HG03432 (cell line): ENCODE results near the gene SMARCAL1.

Experiments used
- ATAC-seq: cut with Tn5 transposase; IDR thresholded peaks from one replicate; pipeline ENCODE4 v1.9.1; 2021; ENCODE audit warnings: mild to moderate bottlenecking, moderate library complexity; ENCODE audit not compliant: unreplicated experiment

SMARCAL1 gene

DNA sequence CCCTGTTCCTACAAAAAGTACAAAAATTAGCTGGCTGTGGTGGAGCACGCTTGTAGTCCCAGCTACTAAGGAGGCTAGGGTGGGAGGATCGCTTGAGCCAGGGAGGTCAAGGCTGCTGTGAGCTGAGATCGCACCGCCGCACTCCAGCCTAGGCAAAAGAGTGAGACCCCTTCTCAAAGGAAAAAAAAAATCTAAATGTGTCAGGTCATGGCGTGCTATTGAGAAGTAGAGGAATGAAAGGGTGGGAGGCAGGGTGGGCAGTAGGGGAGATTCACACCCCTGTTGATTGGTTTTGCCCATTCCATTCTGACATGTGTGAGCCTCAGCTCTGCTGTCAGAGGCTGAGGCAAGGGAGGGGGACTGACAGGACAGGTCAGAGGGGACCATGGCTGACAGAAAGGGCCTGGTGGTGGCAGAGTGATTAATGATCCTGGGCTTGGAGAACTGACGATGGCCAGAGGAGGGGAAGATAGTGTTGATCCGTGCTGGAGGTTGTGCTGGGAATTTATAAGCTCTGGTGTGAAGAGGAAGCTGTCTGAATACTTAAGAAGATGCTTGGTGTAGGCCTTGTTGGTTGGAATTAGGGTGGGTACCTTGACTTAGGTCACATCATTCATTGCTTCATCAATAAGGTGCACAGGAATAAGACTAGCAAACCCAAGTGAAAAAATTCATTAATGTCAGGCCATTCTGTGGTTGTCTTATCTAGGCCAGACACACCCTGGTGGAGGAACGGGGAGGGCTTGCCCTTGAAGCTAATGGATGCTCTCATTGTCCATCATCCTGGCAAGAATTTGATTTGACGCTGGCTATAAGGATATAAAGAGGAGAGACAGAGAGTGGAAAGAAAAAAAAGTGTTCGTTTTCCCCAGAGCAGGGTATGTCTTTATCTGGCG lies 19.1 kb upstream of the SMARCAL1 start:
- ATAC-seq: no peak

DNA sequence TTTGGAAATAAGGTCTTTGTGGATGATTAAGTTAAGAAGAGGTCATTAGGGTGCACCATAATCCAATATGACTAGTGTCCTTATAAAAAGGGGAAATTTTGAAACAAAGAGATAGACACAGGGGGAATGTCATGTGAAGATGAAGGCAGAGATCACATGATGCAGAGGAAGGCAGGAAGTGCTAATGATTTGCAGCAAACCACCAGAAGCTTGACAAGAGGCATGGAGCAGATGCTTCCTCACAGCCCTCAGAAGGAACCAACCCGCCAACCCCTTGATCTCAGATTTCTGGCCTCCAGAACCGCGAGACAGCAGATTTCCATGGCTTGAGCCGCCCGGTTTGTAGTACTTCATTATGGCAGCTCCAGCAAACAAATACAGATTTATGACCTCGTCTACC lies 17.4 kb upstream of the SMARCAL1 start:
- ATAC-seq: no peak

GRCh38 chr2:216399621-216400020 lies 12.7 kb upstream of the SMARCAL1 start:
- no peak for ATAC-seq

- ATAC-seq: no peak
Observed at GRCh38 chr2:216402751-216403150, 9.5 kb upstream of the SMARCAL1 start.

DNA sequence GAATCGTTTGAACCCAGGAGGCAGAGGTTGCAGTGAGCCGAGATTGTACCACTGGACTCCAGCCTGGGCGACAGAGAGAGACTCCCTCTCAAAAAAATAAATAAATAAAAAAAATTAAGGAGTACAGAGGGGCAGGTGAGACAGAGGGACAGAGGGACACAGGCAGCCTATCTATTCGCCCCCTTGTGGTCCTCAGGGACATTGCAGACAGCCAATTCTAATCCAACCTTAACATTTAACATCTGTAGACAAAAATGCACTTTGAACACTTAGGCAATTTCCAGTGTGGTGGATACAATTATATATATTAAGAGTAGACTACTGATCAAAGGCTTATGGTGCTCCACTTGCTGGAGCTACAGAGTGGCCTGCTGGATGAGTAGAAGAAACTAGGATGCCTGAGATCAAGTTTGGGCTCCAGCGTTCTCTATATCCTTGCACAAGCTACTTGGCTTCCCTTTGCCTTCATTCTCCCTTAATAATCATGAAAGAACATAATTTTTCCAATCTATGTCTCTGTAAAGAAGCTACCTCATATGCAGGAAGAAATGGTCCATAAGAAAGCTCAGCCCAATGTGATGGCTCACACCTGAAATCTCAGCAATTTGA lies 8.2 kb upstream of the SMARCAL1 start:
- no peak for ATAC-seq

- no peak for ATAC-seq
Observed at GRCh38 chr2:216405588-216405987, 6.7 kb upstream of the SMARCAL1 start.

DNA sequence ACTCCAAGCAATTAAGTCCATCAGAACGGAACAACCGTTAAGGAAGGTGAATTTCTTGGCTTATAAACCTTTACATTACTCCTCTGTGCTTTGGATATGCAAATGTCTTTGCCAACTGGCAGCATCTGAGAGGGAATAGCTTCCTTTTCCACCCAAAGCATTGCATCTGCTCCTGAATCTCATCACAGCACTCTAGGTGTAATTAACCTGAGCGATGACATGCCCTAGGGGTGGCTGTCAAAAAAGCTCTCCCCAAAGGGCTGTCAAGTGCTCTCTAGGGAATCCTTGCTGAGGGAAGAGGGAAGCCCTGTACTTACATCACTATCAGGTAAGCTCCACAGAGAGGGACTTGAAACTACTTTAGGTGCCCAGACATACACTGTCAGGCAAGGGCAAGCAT lies 5.5 kb upstream of the SMARCAL1 start:
- no peak for ATAC-seq

GRCh38 chr2:216408426-216409290 lies 3.6 kb upstream of the SMARCAL1 start:
- ATAC-seq: no peak

GRCh38 chr2:216410550-216410949 lies 1.7 kb upstream of the SMARCAL1 start:
- no peak for ATAC-seq

DNA sequence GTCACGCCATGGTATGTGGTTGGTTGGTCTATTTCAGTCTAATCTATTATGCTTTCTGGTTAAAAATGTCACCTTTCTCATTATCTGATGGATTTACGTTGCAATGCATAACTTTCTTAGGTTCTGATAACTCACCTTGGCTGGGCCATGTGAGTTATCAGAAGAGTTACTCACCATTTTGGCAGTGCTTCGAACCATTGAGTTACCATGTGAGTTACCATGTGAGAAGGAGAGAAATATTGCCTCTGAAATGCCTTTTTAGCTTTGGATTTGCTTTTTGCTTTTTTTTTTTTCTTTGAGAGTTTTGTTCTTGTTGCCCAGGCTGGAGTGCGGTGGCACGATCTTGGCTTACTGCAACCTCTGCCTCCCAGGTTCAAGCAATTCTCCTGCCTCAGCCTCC lies 1.6 kb downstream of the SMARCAL1 start:
- ATAC-seq: no peak

DNA sequence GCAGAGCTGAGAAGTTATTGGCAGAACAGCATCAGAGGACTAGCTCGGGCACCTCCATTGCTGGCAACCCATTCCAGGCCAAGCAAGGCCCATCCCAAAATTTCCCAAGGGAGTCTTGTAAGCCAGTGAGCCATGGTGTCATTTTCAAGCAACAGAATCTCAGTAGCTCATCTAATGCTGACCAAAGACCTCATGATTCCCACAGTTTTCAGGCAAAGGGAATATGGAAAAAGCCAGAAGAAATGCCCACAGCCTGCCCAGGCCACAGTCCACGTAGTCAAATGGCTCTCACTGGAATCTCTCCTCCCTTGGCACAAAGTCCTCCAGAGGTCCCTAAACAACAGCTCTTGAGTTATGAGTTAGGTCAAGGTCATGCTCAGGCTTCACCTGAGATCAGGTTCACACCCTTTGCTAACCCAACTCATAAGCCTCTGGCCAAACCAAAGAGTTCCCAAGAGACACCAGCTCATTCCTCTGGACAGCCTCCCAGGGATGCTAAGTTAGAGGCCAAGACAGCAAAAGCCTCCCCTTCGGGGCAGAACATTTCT lies 2.6 kb downstream of the SMARCAL1 start:
- ATAC-seq: no peak

GRCh38 chr2:216415541-216415940 lies 3.3 kb downstream of the SMARCAL1 start:
- ATAC-seq: no peak

DNA sequence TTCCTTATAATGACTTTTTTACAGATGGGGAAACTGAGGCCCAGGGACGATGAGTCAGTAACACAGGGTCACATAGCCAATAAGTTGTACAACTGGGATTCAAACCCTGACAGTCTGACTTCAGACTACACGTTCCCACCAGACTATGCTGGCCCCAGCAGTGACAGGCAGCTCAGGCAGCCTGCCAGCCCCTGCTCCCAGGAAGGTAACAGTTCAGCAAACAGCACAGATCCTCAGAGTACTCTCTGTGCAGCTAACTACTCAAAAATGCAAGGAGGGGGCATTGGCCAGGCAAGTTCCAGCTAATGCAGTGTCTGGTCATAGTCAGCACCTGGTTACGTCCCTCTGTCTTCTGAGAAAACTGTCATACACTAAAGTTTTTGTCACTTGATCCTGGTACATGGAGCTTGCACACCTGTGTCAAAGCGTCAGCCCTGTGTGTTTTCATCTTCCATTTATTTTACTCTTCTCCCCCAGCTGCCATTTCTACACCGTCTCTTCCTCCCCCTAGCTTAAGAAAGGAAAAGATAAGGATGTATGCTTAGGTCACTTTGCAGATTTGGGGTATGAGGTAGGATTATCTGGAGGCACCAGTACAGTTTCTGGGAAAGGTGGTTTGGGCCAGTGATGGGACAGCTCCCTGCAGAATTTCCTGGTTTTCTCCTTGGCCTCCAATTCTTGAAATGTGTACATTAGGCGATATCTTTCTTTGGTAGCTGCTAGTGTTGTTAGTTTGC lies 4.5 kb downstream of the SMARCAL1 start:
- ATAC-seq: no peak

- ATAC-seq: no peak
Observed at GRCh38 chr2:216418981-216419380, 6.7 kb downstream of the SMARCAL1 start.

GRCh38 chr2:216420367-216421101 lies 8.2 kb downstream of the SMARCAL1 start:
- no peak for ATAC-seq

GRCh38 chr2:216423071-216423470 lies 10.8 kb downstream of the SMARCAL1 start:
- ATAC-seq: no peak

DNA sequence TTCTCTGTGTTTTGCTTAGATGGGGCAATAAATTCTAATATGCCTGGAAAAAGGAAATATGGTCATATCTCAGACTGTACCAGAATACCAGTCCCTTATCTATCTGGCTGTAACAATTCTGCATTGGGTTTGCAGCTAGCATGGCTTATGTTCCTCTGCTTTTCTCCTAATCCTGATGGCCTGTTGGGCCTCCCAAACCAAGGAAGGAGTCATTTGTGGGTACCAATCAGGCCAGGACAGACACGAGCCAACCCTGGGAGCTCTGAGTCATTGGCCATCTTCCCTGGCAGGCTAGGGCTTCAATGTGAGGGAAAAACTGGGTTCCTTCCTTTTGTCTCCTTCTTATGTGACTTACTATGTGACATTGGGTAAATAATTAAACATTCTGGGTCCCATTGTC lies 12.0 kb downstream of the SMARCAL1 start:
- no peak for ATAC-seq

DNA sequence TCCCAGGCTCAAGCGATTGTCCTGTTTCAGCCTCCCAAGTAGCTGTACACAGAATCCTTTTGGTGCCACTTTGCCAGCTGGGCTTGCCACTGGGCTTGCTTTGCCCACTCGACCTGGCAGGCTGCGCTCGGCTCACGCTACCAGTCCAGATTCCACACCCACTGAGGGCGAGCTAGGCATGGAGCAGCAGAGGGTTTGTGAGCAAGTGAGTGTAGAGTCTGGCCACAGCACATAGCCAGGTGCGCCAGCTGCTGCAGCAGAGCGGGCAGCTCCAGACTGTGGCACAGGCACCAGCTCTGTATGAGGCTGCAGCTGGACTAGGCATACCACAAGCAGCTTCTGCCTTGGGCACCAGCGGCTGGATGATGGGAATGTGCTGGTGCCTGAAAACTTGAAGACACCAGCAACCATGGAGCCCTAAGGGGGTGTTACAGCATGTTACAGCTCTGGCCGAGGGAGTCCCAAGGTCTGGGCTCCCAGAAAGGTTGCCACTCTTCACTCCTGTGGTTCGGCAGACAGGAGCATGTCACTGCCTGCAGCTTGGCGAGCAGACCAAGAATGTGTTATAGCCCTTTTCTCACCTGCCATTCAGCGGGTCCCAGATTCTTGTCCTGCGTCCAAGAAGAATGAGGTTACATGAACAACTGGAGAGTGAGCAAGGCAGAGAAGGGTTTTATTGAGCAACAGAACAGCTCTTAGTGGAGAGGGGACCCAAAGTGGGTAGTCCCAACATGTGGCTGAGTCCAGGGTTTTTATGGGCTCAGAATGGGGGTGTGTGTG lies 12.9 kb downstream of the SMARCAL1 start:
- ATAC-seq: no peak

DNA sequence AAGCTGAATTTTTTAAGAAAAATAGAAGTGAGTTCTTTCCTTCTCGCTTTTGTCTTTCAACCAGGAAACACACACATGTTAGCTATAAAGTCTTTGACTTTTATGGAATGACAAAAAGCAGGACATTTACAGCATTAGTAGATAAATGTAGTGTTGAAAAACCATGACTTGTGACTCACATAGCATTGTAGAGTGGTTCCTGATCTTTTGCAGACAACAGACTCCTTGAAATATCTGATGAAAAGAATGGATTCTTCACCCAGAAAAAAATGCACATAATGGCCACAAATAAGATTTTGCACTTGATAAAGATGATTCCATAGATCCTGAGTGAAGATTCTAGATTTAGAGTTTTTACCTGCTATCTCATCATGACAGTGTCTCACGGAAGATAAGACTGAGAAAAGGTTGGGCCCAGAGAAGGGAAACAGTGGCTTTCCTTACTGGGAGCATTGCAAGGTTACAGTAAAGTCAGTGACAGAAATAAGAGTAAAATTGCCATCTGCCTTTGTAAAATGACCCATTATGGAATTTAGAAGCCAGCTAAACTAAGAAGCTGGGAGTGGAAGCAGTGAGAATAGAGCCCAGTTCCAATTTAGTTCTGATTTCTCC lies 14.0 kb downstream of the SMARCAL1 start:
- no peak for ATAC-seq
